Osteocyte (in vitro differentiated cells): ENCODE data around the gene RIPK1. TPM values are rescaled to one million over a fixed set of nuclear protein-coding genes. Genes with fewer than 3 reads are reported as not detected.

Experiments
- DNase-seq: peaks from one replicate; pipeline ENCODE4 v3.0.0; 2021; ENCODE audit warnings: mixed read lengths; ENCODE audit not compliant: unreplicated experiment; ENCODE audit errors: extremely low spot score
- H3K27ac Mint-ChIP-seq: one replicate; pipeline ENCODE4 v1.8.0; 2021; ENCODE audit warnings: mild to moderate bottlenecking, mixed read lengths; ENCODE audit not compliant: unreplicated experiment
- H3K27me3 Mint-ChIP-seq: one replicate; pipeline ENCODE4 v1.8.0; 2021; ENCODE audit warnings: mixed read lengths; ENCODE audit not compliant: unreplicated experiment
- H3K36me3 Mint-ChIP-seq: one replicate; pipeline ENCODE4 v1.8.0; 2021; ENCODE audit warnings: mixed read lengths; ENCODE audit not compliant: unreplicated experiment
- H3K4me1 Mint-ChIP-seq: one replicate; pipeline ENCODE4 v1.8.0; 2021; ENCODE audit warnings: mixed read lengths; ENCODE audit not compliant: unreplicated experiment
- H3K4me3 Mint-ChIP-seq: one replicate; pipeline ENCODE4 v1.8.0; 2021; ENCODE audit warnings: mild to moderate bottlenecking, moderate library complexity, mixed read lengths; ENCODE audit not compliant: unreplicated experiment
- H3K9me3 Mint-ChIP-seq: one replicate; pipeline ENCODE4 v1.8.0; 2021; ENCODE audit warnings: mixed read lengths; ENCODE audit not compliant: unreplicated experiment
- CTCF ChIP-seq: fragments of 200-600 bp; sonication (generic); IDR thresholded peaks from 2 replicates; pipeline ENCODE4 v1.5.0; 2021; ENCODE audit warnings: antibody characterized with exemption, mild to moderate bottlenecking, moderate library complexity
- total RNA-seq: library from RNA; stranded (reverse); gene quantifications from 2 replicates; pipeline ENCODE4 v1.2.1, GENCODE V29; 2021

The RIPK1 gene
- total RNA-seq, 1 donor from 2014 or later: 28.1 TPM

- peaks cover 20% of the 10 kb centered on the region for H3K4me1 Mint-ChIP-seq
- peaks cover 58% of the 10 kb centered on the region for H3K36me3 Mint-ChIP-seq
- no peaks in the 10 kb centered on the region for H3K27me3 Mint-ChIP-seq
- no peak overlapping the region for H3K4me3 Mint-ChIP-seq
- H3K9me3 Mint-ChIP-seq: no peaks in the 10 kb centered on the region
- DNase-seq: no peak
- peak overlapping the region; percentile 1 for H3K27ac Mint-ChIP-seq
- no peak for TF ChIP-seq CTCF
Measured at GRCh38 chr6:3079682-3080081, 11.4 kb downstream of the RIPK1 start.

GRCh38 chr6:3081960-3082359, 13.7 kb downstream of the RIPK1 start:
- TF ChIP-seq CTCF: no peak
- Mint-ChIP-seq H3K4me3 (no peak overlapping the region), H3K36me3 (peaks cover 73% of the 10 kb centered on the region), H3K9me3 (no peaks in the 10 kb centered on the region), H3K27me3 (no peaks in the 10 kb centered on the region), H3K27ac (no peak overlapping the region), H3K4me1 (no peaks in the 10 kb centered on the region)
- no peak for DNase-seq

- TF ChIP-seq CTCF: no peak
- Mint-ChIP-seq H3K4me3 (no peak overlapping the region), H3K36me3 (peaks cover 64% of the 10 kb centered on the region), H3K27me3 (no peaks in the 10 kb centered on the region), H3K9me3 (no peaks in the 10 kb centered on the region), H3K4me1 (peaks cover 26% of the 10 kb centered on the region), H3K27ac (no peak overlapping the region)
- DNase-seq: no peak
Measured at GRCh38 chr6:3085074-3085473, 16.8 kb downstream of the RIPK1 start.

GRCh38 chr6:3086282-3086946, 18.1 kb downstream of the RIPK1 start:
- Mint-ChIP-seq H3K9me3 (no peaks in the 10 kb centered on the region), H3K36me3 (peaks cover 59% of the 10 kb centered on the region), H3K4me1 (peaks cover 31% of the 10 kb centered on the region), H3K4me3 (no peak overlapping the region), H3K27me3 (no peaks in the 10 kb centered on the region), H3K27ac (peak overlapping the region; percentile 59)
- DNase-seq: no peak
- TF ChIP-seq CTCF: no peak

GRCh38 chr6:3088446-3088845, 20.2 kb downstream of the RIPK1 start:
- DNase-seq: no peak
- Mint-ChIP-seq H3K27me3 (no peaks in the 10 kb centered on the region), H3K27ac (peak overlapping the region; percentile 91), H3K4me3 (no peak overlapping the region), H3K4me1 (peaks cover 31% of the 10 kb centered on the region), H3K36me3 (peaks cover 43% of the 10 kb centered on the region), H3K9me3 (no peaks in the 10 kb centered on the region)
- no peak for TF ChIP-seq CTCF
